Stimulated activated CD4-positive, alpha-beta T cell treated with anti-CD3 and anti-CD28 coated beads, Interleukin-2, amount 100 ng/mL, for 48 hours (primary cell): ENCODE data around the gene SLC13A2.
"Not testable (repeated sequence)": the region's sequence is repeated elsewhere in the genome, so short reads cannot be mapped to it uniquely, and the experiment has no call there.

Experiments used
- DNase-seq, 2 donors: peaks; one replicate each; pipeline ENCODE4 v3.0.0-alpha.2; 2020

Gene SLC13A2, protein sequence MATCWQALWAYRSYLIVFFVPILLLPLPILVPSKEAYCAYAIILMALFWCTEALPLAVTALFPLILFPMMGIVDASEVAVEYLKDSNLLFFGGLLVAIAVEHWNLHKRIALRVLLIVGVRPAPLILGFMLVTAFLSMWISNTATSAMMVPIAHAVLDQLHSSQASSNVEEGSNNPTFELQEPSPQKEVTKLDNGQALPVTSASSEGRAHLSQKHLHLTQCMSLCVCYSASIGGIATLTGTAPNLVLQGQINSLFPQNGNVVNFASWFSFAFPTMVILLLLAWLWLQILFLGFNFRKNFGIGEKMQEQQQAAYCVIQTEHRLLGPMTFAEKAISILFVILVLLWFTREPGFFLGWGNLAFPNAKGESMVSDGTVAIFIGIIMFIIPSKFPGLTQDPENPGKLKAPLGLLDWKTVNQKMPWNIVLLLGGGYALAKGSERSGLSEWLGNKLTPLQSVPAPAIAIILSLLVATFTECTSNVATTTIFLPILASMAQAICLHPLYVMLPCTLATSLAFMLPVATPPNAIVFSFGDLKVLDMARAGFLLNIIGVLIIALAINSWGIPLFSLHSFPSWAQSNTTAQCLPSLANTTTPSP

DNA sequence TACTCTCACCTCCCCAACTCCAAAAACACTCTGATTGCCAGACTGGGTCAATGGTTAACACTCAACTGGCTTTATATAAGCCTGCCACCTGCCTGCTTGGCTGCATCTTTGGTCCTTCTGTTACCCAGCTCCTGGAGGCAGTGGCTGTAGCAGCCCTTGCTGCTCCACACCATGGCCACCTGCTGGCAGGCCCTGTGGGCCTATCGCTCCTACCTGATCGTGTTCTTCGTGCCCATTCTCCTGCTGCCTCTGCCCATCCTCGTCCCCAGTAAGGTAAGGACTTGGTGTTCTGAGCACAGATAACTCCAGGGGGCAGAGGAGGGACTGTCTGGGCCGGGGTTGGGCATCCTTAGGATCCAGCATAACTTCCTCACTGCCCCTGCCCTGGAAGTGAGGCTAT is at the start of gene SLC13A2:
Gene SLC13A2, plus strand, starts transcription at position 103 of the 400 bp plus-strand sequence. Its CDS starts 69 bp downstream, at position 172.
- DNase-seq = no peak

DNA sequence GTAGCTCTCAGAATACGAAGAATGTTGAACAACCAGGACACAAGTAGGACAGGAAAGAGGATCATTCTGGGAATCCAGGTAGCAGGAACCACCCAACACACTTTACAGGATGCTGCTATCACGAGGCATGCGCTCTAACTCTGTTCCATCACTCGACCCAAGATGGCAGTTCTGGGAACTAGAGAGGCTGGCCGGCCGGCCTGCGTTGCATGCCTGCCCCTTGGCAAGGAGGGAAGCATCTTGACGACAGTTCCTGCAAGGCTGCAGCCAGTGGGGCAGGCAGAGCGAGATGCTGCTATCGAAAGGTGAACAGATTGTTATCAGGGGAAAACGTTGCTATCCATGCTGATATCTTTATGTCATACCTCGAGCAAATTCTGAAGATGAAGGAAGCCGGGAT is 48.2 kb upstream of the SLC13A2 start:
- DNase-seq = no peak

GRCh38 chr17:28426081-28426519 is 47.3 kb upstream of the SLC13A2 start:
- no peak for DNase-seq

DNA sequence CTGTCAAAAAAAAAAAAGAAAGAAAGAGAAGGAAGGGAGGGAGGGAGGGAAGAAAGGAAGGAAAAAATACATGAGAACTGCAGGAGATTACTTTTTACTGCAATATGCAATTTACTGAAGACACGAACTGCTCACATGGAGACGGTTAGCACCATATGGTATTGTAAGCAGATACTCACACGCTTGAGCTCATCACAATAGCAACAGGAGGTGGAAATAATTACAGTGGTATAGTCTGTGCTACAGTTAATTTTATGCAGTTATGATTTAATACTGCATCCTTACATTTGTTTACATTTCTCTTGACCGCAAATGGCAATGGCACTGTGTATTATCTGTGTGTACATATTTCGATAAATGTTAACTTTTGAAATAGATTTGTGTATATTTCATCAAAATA is 46.1 kb upstream of the SLC13A2 start:
- DNase-seq = no peak

GRCh38 chr17:28427982-28428381 is 45.5 kb upstream of the SLC13A2 start:
- DNase-seq = not testable (repeated sequence)

GRCh38 chr17:28433721-28434120 is 39.7 kb upstream of the SLC13A2 start:
- no peak for DNase-seq

DNA sequence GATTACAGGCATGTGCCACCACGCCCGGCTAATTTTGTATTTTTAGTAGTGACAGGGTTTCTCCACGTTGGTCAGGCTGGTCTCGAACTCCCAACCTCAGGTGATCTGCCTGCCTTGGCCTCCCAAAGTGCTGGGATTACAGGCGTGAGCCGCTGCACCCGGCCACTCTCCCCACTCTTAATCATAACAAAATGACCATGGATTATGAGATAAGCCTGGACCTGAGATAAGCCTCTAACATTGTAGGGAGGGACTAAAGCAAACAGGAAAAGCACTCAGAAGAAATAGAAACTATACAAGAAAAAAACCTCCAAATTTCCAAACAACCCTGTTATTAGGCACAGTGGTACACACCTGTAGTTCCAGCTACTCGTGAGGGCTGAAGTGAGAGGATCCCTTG is 39.1 kb upstream of the SLC13A2 start:
- DNase-seq = not testable (repeated sequence)

- no peak for DNase-seq
Measured at GRCh38 chr17:28443901-28444638, 29.4 kb upstream of the SLC13A2 start.

DNA sequence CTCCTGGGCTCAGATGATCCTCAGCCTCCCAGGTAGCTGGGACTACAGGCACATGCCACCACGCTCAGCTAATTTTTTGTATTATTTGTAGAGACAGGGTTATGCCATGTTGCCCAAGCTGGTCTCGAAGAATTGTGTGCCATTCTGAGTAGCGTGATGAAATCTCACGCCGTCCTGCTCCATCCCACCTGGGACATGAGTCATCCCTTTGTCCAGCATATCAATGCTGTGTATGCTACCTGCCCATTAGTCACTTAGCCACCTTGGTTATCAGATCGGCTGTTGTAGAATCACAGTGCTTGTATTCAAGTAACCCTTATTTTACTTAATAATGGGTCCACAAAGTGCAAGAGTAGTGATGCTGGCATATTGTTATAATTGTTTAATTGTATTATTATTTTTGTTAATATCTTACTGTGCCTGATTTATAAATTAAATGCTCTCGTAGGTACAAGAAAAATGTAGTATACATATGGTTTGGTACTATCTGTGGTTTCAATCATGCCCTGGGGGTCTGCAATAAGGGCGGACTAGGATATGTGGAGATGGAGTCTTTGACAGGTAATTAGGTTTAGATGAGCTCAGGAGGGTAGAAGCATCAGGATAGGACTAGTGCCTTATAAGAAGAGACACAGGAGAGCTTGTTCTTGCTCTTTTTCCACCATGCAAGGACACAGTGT is 26.6 kb upstream of the SLC13A2 start:
- DNase-seq = no peak

DNA sequence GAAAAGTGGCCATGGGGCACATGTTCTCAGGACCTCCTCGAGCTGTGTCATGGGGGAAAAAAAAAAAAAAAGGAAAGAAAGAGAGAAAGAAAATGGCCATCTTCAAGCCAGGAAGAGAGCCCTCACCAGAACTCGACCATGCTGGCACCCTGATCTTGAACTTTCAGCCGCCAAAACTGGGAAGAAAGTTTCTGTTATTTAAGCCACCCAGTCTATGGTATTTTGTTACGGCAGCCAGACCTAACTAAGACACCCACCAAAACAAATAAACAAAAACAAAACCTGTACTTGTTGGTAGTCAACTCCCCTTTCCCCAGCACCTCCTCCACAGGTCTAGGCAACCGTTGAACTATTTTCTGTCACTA is 26.1 kb upstream of the SLC13A2 start:
- DNase-seq = no peak

- DNase-seq = no peak
Measured at GRCh38 chr17:28449859-28450258, 23.6 kb upstream of the SLC13A2 start.

DNA sequence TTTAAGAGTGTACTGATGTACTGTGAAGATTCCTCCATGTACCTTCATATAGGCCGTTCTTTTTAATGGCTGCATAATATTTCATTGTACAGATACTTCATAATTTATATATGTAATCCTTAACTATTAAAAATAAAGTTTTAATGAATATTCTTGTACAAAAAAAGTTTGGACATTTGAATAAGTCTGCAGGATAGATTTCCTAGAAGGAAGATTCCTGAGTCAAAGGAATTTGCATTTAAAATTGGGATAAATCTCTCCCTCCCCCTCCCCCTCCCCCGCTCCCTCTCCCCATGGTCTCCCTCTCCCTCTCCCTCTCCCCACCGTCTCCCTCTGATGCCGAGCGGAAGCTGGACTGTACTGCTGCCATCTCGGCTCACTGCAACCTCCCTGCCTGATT is 15.6 kb upstream of the SLC13A2 start:
- no peak for DNase-seq

- not testable (repeated sequence) for DNase-seq
Measured at GRCh38 chr17:28458881-28459280, 14.6 kb upstream of the SLC13A2 start.

- DNase-seq = no peak
Measured at GRCh38 chr17:28460901-28461300, 12.5 kb upstream of the SLC13A2 start.

- no peak for DNase-seq
Measured at GRCh38 chr17:28466001-28466400, 7.4 kb upstream of the SLC13A2 start.

- no peak for DNase-seq
Measured at GRCh38 chr17:28466521-28467048, 6.9 kb upstream of the SLC13A2 start.

GRCh38 chr17:28467456-28468025 is 5.9 kb upstream of the SLC13A2 start:
- DNase-seq = no peak

DNA sequence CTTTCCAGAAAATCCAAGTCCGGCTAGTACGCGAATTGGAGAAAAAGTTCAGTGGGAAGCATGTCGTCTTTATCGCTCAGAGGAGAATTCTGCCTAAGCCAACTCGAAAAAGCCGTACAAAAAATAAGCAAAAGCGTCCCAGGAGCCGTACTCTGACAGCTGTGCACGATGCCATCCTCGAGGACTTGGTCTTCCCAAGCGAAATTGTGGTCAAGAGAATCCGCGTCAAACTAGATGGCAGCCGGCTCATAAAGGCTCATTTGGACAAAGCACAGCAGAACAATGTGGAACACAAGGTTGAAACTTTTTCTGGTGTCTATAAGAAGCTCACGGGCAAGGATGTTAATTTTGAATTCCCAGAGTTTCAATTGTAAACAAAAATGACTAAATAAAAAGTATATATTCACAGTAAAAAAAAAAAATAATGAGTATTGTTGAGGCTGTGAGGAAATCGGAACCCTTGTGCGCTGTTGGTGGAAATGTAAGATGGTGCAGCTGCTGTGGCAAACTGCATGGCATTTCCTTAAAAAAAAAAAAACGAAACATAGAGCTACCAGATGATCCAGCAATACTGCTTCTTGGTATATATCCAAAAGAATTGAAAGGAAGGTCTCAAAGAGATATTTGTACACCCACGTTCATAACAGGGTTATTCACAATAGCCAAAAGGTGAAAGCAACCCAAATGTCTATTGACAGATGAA is 5.3 kb upstream of the SLC13A2 start:
- not testable (repeated sequence) for DNase-seq

DNA sequence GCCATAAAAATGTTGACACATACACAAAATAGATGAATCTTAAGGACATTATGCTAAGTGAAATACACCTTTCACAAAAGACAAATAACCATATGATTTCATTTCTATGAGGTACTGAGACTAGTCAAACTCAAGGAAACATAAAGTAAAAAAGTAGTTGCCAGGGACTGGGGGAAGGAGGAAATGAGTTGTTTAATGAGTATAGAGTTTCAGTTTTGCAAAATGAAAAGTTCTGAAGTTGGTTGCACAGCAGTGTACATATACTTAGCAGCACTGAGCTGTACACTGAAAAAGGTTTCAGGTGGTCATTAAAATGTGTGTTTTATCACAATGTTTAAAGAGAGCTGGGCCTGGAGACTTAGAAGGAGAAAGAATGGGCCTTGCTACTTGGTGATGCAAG is 4.7 kb upstream of the SLC13A2 start:
- DNase-seq = no peak

- DNase-seq = no peak
Measured at GRCh38 chr17:28469376-28469775, 4.1 kb upstream of the SLC13A2 start.

DNA sequence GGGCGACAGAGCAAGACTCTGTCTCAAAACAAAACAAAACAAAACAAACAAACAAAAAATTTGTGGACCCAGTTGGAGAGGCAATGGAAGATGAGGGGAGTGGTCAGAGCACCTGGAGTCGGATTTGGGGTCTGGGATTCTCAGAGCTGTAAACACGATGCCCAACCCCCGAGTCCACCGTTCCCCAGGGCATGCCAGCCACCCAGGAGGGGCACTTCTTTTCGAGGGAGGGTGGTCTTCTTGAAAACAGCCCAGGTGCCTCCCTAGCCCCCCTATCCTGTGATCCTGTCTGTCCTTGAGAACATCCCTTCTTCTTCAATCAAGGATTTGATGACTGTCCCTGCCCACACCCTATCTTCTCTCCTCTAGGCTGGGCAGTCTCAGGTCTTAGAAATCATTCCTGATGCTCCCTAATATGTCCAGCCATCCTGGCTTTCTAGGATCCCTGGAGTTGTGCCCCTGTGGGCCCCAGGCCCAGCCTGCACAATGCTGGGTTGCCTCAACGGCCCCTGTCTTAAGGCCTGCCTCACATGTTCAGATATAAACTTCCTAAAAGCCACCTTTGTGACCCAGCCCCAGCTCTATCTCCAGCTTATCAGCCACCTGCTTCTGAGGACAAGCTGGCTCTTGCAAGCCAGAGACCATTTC is 3.1 kb upstream of the SLC13A2 start:
- no peak for DNase-seq
